Measurements from ENCODE around the gene GNL3L. TPM values are rescaled to one million over a fixed set of nuclear protein-coding genes. Genes with fewer than 3 reads are reported as not detected.
"Not testable (repeated sequence)": the region's sequence is repeated elsewhere in the genome, so short reads cannot be mapped to it uniquely, and the experiment has no call there.

GNL3L gene
- total RNA-seq, 1 experiment from 2014 or later, result 63.6 TPM

GRCh38 chrX:54550821-54551220 is 20.8 kb downstream of the GNL3L start (continued):
- TF ChIP-seq ZNF232 (CRISPR knock-in tag; IDR thresholded peaks at IDR 0.05) (no peak), CDX4 (CRISPR knock-in tag; IDR thresholded peaks at IDR 0.05; ENCODE audit: borderline replicate concordance) (no peak), ATF1 (CRISPR knock-in tag; IDR thresholded peaks at IDR 0.05) (no peak)

GRCh38 chrX:54551801-54552200 is 21.8 kb downstream of the GNL3L start:
- no peak for TF ChIP-seq ZNF396 (CRISPR knock-in tag; IDR thresholded peaks at IDR 0.05; ENCODE audit: borderline replicate concordance)
- TF ChIP-seq ZSCAN18 (CRISPR knock-in tag; IDR thresholded peaks at IDR 0.05), result no peak
- TF ChIP-seq GTF2I (CRISPR knock-in tag; conservative IDR thresholded peaks at IDR 0.05), result no peak
- no peak for TF ChIP-seq KAT7 (CRISPR knock-in tag; IDR thresholded peaks at IDR 0.05; ENCODE audit: borderline replicate concordance)
- TF ChIP-seq IRF2 (CRISPR knock-in tag; IDR thresholded peaks at IDR 0.05; ENCODE audit: borderline replicate concordance, low read depth), result no peak
- no peak for TF ChIP-seq CBFB (CRISPR knock-in tag; IDR thresholded peaks at IDR 0.05; ENCODE audit: low read depth)
- Mint-ChIP-seq H3K27ac (no peak overlapping the region), H3K27me3 (ENCODE audit: low read depth) (no peaks in the 10 kb centered on the region), H3K4me3 (no peak overlapping the region), H3K36me3 (peaks cover 56% of the 10 kb centered on the region), H3K9me3 (no peaks in the 10 kb centered on the region), H3K4me1 (no peaks in the 10 kb centered on the region)
- ATAC-seq, result no peak
- ChIA-PET CTCF (no interaction called here), POLR2A (no interaction called here)
- no peak for DNase-seq (ENCODE audit: low spot score)

- H3K4me1 Mint-ChIP-seq; CTCF ChIA-PET; POLR2A ChIA-PET; H3K27me3 Mint-ChIP-seq (ENCODE audit: low read depth); H3K4me3 Mint-ChIP-seq; H3K27ac Mint-ChIP-seq; DNase-seq (ENCODE audit: low spot score); ATAC-seq; H3K9me3 Mint-ChIP-seq: not testable (repeated sequence)
- H3K36me3 Mint-ChIP-seq, result peaks cover 51% of the 10 kb centered on the region
Measured at GRCh38 chrX:54555006-54555405, 25.0 kb downstream of the GNL3L start.

- Mint-ChIP-seq H3K27ac (no peak overlapping the region), H3K4me1 (no peaks in the 10 kb centered on the region), H3K4me3 (no peak overlapping the region), H3K27me3 (ENCODE audit: low read depth) (no peaks in the 10 kb centered on the region), H3K36me3 (peaks cover 59% of the 10 kb centered on the region), H3K9me3 (no peaks in the 10 kb centered on the region)
- no peak for TF ChIP-seq FOXP1 (CRISPR knock-in tag; IDR thresholded peaks at IDR 0.05; ENCODE audit: borderline replicate concordance)
- no peak for TF ChIP-seq ZNF219 (CRISPR knock-in tag; IDR thresholded peaks at IDR 0.05; ENCODE audit: borderline replicate concordance)
- no peak for TF ChIP-seq CDX4 (CRISPR knock-in tag; IDR thresholded peaks at IDR 0.05; ENCODE audit: borderline replicate concordance)
- no peak for TF ChIP-seq GABPB1 (CRISPR knock-in tag; IDR thresholded peaks at IDR 0.05)
- no peak for TF ChIP-seq MAX (CRISPR knock-in tag; IDR thresholded peaks at IDR 0.05)
- no peak for TF ChIP-seq E2F4 (CRISPR knock-in tag; IDR thresholded peaks at IDR 0.05; ENCODE audit: borderline replicate concordance, low read depth)
- no peak for TF ChIP-seq MLX (CRISPR knock-in tag; IDR thresholded peaks at IDR 0.05)
- TF ChIP-seq MYBL2 (CRISPR knock-in tag; IDR thresholded peaks at IDR 0.05), result no peak
- TF ChIP-seq ETV6 (CRISPR knock-in tag; IDR thresholded peaks at IDR 0.05), result no peak
- no peak for TF ChIP-seq FOXK1 (CRISPR knock-in tag; IDR thresholded peaks at IDR 0.05)
- no peak for TF ChIP-seq FOXP4 (CRISPR knock-in tag; IDR thresholded peaks at IDR 0.05)
- TF ChIP-seq ZNF425 (CRISPR knock-in tag; conservative IDR thresholded peaks at IDR 0.05), result no peak
- ATAC-seq, result no peak
- DNase-seq (ENCODE audit: low spot score), result no peak
- ChIA-PET POLR2A (no interaction called here), CTCF (no interaction called here)
Measured at GRCh38 chrX:54560411-54560810, 30.4 kb downstream of the GNL3L start.
